CD4-positive, CD25-positive, alpha-beta regulatory T cell (primary cell): Measurements from ENCODE around the gene CHN2. TPM values are rescaled to one million over a fixed set of nuclear protein-coding genes. Genes with fewer than 3 reads are reported as not detected.

Source experiments
- ATAC-seq, 2 donors: fragments of 150-1000 bp; cut with Tn5 transposase; one replicate each; pipeline ENCODE4 v1.10.0; 2021; ENCODE audit warnings: low read depth in 2 of 2, moderate number of reproducible peaks in 2 of 2, moderate library complexity in 1 of 2
- DNase-seq, 3 donors: peaks; one replicate each; pipeline versions ENCODE4 v3.0.0 to v3.0.0-alpha.2; 2012 to 2022; ENCODE audit warnings: mixed read lengths in 1 of 3
- H3K27ac ChIP-seq: one replicate; pipeline ENCODE4 v1.7.0; 2013; ENCODE audit warnings: mild to moderate bottlenecking, low read length; ENCODE audit not compliant: insufficient read depth, poor library complexity, severe bottlenecking
- H3K27me3 ChIP-seq: one replicate; pipeline ENCODE4 v1.7.0; 2013; ENCODE audit warnings: low read length; ENCODE audit not compliant: control insufficient read depth, insufficient read depth
- H3K36me3 ChIP-seq: one replicate; pipeline ENCODE4 v1.7.0; 2013; ENCODE audit warnings: mild to moderate bottlenecking, low read length, moderate library complexity; ENCODE audit not compliant: control insufficient read depth, insufficient read depth
- H3K4me1 ChIP-seq: 2 replicates; pipeline ENCODE4 v1.7.0; 2013; ENCODE audit warnings: mild to moderate bottlenecking, low read length; ENCODE audit not compliant: insufficient read depth, control insufficient read depth, poor library complexity, severe bottlenecking
- H3K4me3 ChIP-seq: one replicate; pipeline ENCODE4 v1.7.0; 2013; ENCODE audit warnings: low read depth, mild to moderate bottlenecking, low read length, moderate library complexity
- H3K9me3 ChIP-seq, 2 experiments: 1 replicate in 1 of 2; 2 replicates in 1 of 2; pipeline ENCODE4 v1.7.0; 2013; ENCODE audit warnings: low read length in 2 of 2, mild to moderate bottlenecking in 1 of 2, moderate library complexity in 1 of 2; ENCODE audit not compliant: control insufficient read depth in 2 of 2
- H3K27ac Mint-ChIP-seq, 3 donors: one replicate each; pipeline ENCODE4 v1.8.0; 2020 to 2022; ENCODE audit warnings: mild to moderate bottlenecking in 3 of 3, mixed read lengths in 3 of 3, moderate library complexity in 2 of 3
- H3K27me3 Mint-ChIP-seq: one replicate; pipeline ENCODE4 v1.8.0; 2022; ENCODE audit warnings: mild to moderate bottlenecking, mixed read lengths
- H3K36me3 Mint-ChIP-seq: one replicate; pipeline ENCODE4 v1.8.0; 2020; ENCODE audit warnings: mixed read lengths
- H3K4me1 Mint-ChIP-seq, 4 donors: one replicate each; pipeline ENCODE4 v1.8.0; 2020 to 2022; ENCODE audit warnings: mixed read lengths in 4 of 4, mild to moderate bottlenecking in 1 of 4
- H3K4me3 Mint-ChIP-seq, 4 donors: one replicate each; pipeline ENCODE4 v1.8.0; 2020 to 2022; ENCODE audit warnings: mild to moderate bottlenecking in 4 of 4, mixed read lengths in 4 of 4, moderate library complexity in 3 of 4
- H3K9me3 Mint-ChIP-seq, 7 donors: one replicate each; pipeline ENCODE4 v1.8.0; 2020 to 2022; ENCODE audit warnings: mixed read lengths in 7 of 7, mild to moderate bottlenecking in 3 of 7, moderate library complexity in 2 of 7
- polyA plus RNA-seq, 4 donors: library from polyadenylated mRNA; unstranded; fragments of 300-500 nt; fragmentation: Illumina TruSeq; gene quantifications; one replicate each; pipeline ENCODE4 v1.2.3, GENCODE V29; 2021
- total RNA-seq: library from RNA; stranded (reverse); gene quantifications from one replicate; pipeline ENCODE4 v1.2.3, GENCODE V29; 2022

CHN2 gene
- total and polyA plus RNA-seq, 5 donors from 2014 or later = 0.55 to 1.7 TPM; not detected in 3

GRCh38 chr7:29197916-29198315 is 3.3 kb downstream of the CHN2 start:
- Mint-ChIP-seq H3K4me3 (peak overlapping the region in 1 of 4 donors; percentile 28), H3K27me3 (peaks cover 28% of the 10 kb centered on the region), H3K36me3 (no peaks in the 10 kb centered on the region), H3K9me3 (peaks cover 0 to 3% (median 0%) of the 10 kb centered on the region in 7 donors), H3K4me1 (peaks cover 0 to 7% (median 4%) of the 10 kb centered on the region in 4 donors), H3K27ac (no peak overlapping the region)
- Histone ChIP-seq H3K4me1 (peaks cover 5% of the 10 kb centered on the region), H3K9me3 (no peaks in the 10 kb centered on the region), H3K27ac (no peak overlapping the region), H3K27me3 (peaks cover 22% of the 10 kb centered on the region), H3K36me3 (no peaks in the 10 kb centered on the region), H3K4me3 (no peak overlapping the region)
- DNase-seq (no peak), ATAC-seq (no peak)

GRCh38 chr7:29199776-29200175 is 5.2 kb downstream of the CHN2 start:
- Histone ChIP-seq H3K4me3 (no peak overlapping the region), H3K27me3 (peaks cover 20% of the 10 kb centered on the region), H3K4me1 (peaks cover 5% of the 10 kb centered on the region), H3K36me3 (no peaks in the 10 kb centered on the region), H3K27ac (no peak overlapping the region), H3K9me3 (no peaks in the 10 kb centered on the region)
- ATAC-seq = no peak
- peaks cover 0 to 7% (median 4%) of the 10 kb centered on the region in 4 donors for H3K4me1 Mint-ChIP-seq
- H3K9me3 Mint-ChIP-seq = peaks cover 0 to 3% (median 0%) of the 10 kb centered on the region in 7 donors
- no peak overlapping the region for H3K4me3 Mint-ChIP-seq
- peaks cover 18% of the 10 kb centered on the region for H3K27me3 Mint-ChIP-seq
- DNase-seq = no peak
- no peaks in the 10 kb centered on the region for H3K36me3 Mint-ChIP-seq
- H3K27ac Mint-ChIP-seq = no peak overlapping the region

- H3K9me3 ChIP-seq = no peaks in the 10 kb centered on the region
- DNase-seq (no peak), ATAC-seq (no peak)
- no peaks in the 10 kb centered on the region for H3K36me3 Mint-ChIP-seq
- no peak overlapping the region for H3K27ac ChIP-seq
- H3K4me1 Mint-ChIP-seq = no peaks in the 10 kb centered on the region
- H3K36me3 ChIP-seq = no peaks in the 10 kb centered on the region
- no peak overlapping the region for H3K27ac Mint-ChIP-seq
- H3K9me3 Mint-ChIP-seq = peaks cover 0 to 3% (median 0%) of the 10 kb centered on the region in 7 donors
- no peaks in the 10 kb centered on the region for H3K27me3 ChIP-seq
- H3K4me3 Mint-ChIP-seq = no peak overlapping the region
- no peak overlapping the region for H3K4me3 ChIP-seq
- no peaks in the 10 kb centered on the region for H3K4me1 ChIP-seq
- H3K27me3 Mint-ChIP-seq = no peaks in the 10 kb centered on the region
Measured at GRCh38 chr7:29202651-29203069, 8.1 kb downstream of the CHN2 start.

- Histone ChIP-seq H3K4me3 (no peak overlapping the region), H3K9me3 (no peaks in the 10 kb centered on the region), H3K27ac (no peak overlapping the region), H3K27me3 (no peaks in the 10 kb centered on the region), H3K36me3 (no peaks in the 10 kb centered on the region), H3K4me1 (no peaks in the 10 kb centered on the region)
- peaks cover 0 to 3% (median 0%) of the 10 kb centered on the region in 7 donors for H3K9me3 Mint-ChIP-seq
- DNase-seq (no peak), ATAC-seq (no peak)
- H3K4me1 Mint-ChIP-seq = no peaks in the 10 kb centered on the region
- H3K4me3 Mint-ChIP-seq = no peak overlapping the region
- no peak overlapping the region for H3K27ac Mint-ChIP-seq
- H3K27me3 Mint-ChIP-seq = no peaks in the 10 kb centered on the region
- no peaks in the 10 kb centered on the region for H3K36me3 Mint-ChIP-seq
Measured at GRCh38 chr7:29204491-29205272, 10.1 kb downstream of the CHN2 start.

GRCh38 chr7:29207162-29207801 is 12.7 kb downstream of the CHN2 start:
- Mint-ChIP-seq H3K36me3 (no peaks in the 10 kb centered on the region), H3K9me3 (peaks cover 0 to 1% (median 0%) of the 10 kb centered on the region in 7 donors), H3K4me1 (no peaks in the 10 kb centered on the region), H3K4me3 (no peak overlapping the region), H3K27me3 (no peaks in the 10 kb centered on the region), H3K27ac (no peak overlapping the region)
- Histone ChIP-seq H3K27me3 (no peaks in the 10 kb centered on the region), H3K4me1 (no peaks in the 10 kb centered on the region), H3K4me3 (no peak overlapping the region), H3K9me3 (no peaks in the 10 kb centered on the region), H3K36me3 (no peaks in the 10 kb centered on the region), H3K27ac (no peak overlapping the region)
- ATAC-seq = no peak
- no peak for DNase-seq

GRCh38 chr7:29208410-29209250 is 14.1 kb downstream of the CHN2 start:
- H3K27ac Mint-ChIP-seq = no peak overlapping the region
- H3K9me3 ChIP-seq = no peaks in the 10 kb centered on the region
- H3K27me3 Mint-ChIP-seq = no peaks in the 10 kb centered on the region
- DNase-seq (no peak), ATAC-seq (no peak)
- H3K27ac ChIP-seq = no peak overlapping the region
- no peak overlapping the region for H3K4me3 Mint-ChIP-seq
- H3K27me3 ChIP-seq = no peaks in the 10 kb centered on the region
- H3K4me3 ChIP-seq = no peak overlapping the region
- H3K36me3 Mint-ChIP-seq = no peaks in the 10 kb centered on the region
- no peaks in the 10 kb centered on the region for H3K36me3 ChIP-seq
- no peaks in the 10 kb centered on the region for H3K4me1 Mint-ChIP-seq
- H3K4me1 ChIP-seq = no peaks in the 10 kb centered on the region
- H3K9me3 Mint-ChIP-seq = peaks cover 0 to 1% (median 0%) of the 10 kb centered on the region in 7 donors

GRCh38 chr7:29209745-29210144 is 15.2 kb downstream of the CHN2 start:
- H3K27me3 ChIP-seq = no peaks in the 10 kb centered on the region
- H3K27ac Mint-ChIP-seq = no peak overlapping the region

More at GRCh38 chr7:29209745-29210144, 15.2 kb downstream of the CHN2 start:
- Mint-ChIP-seq H3K36me3 (no peaks in the 10 kb centered on the region), H3K4me3 (no peak overlapping the region), H3K9me3 (no peaks in the 10 kb centered on the region), H3K27me3 (no peaks in the 10 kb centered on the region), H3K4me1 (no peaks in the 10 kb centered on the region)
- no peak for ATAC-seq
- no peak for DNase-seq
- H3K27ac ChIP-seq = no peak overlapping the region
- no peaks in the 10 kb centered on the region for H3K4me1 ChIP-seq
- no peak overlapping the region for H3K4me3 ChIP-seq
- no peaks in the 10 kb centered on the region for H3K9me3 ChIP-seq
- no peaks in the 10 kb centered on the region for H3K36me3 ChIP-seq
